Testis (tissue), 3 donors: ENCODE results near the gene PGF. TPM values are rescaled to one million over a fixed set of nuclear protein-coding genes. Genes with fewer than 3 reads are reported as not detected.

Source experiments
- DNase-seq: peaks from one replicate; pipeline ENCODE4 v3.0.0-alpha.2; 2019
- H3K27ac ChIP-seq, 2 donors: fragments of 200-600 bp; sonication (generic); one replicate each; pipeline ENCODE4 v1.5.1; 2019
- H3K27me3 ChIP-seq: fragments of 200-600 bp; sonication (generic); one replicate; pipeline ENCODE4 v1.5.1; 2019
- H3K36me3 ChIP-seq: fragments of 200-600 bp; sonication (generic); one replicate; pipeline ENCODE4 v1.5.1; 2017; ENCODE audit warnings: low read depth; ENCODE audit errors: missing control alignments
- H3K4me1 ChIP-seq: fragments of 200-600 bp; sonication (generic); one replicate; pipeline ENCODE4 v1.5.1; 2019
- H3K4me3 ChIP-seq, 2 donors: fragments of 200-600 bp; sonication (generic); one replicate each; pipeline ENCODE4 v1.5.1; 2017 to 2019
- H3K9me3 ChIP-seq: fragments of 200-600 bp; sonication (generic); one replicate; pipeline ENCODE4 v1.5.1; 2017
- CTCF ChIP-seq, 3 experiments: fragments of 450-650 bp in 2 of 3; fragments of 200-600 bp in 1 of 3; sonication (generic) in 1 of 3; IDR thresholded peaks; one replicate each; pipeline ENCODE4 v1.5.1; 2016 to 2019; ENCODE audit warnings: antibody characterized with exemption in 3 of 3, mild to moderate bottlenecking in 2 of 3, moderate library complexity in 1 of 3
- POLR2A ChIP-seq: fragments of 450-650 bp; IDR thresholded peaks from one replicate; pipeline ENCODE4 v1.6.1; 2017; ENCODE audit warnings: antibody characterized with exemption, mild to moderate bottlenecking, moderate library complexity
- WGBS, 2 donors: methylation state at CpG; one replicate each; pipeline ENCODE4 v1.1.5; 2018; 5-methylcytosine and 5-hydroxymethylcytosine counted together
- intact Hi-C: fragments of 100-400 bp; cut with DNase I; formaldehyde crosslinking; loops from one replicate; pipeline ENCODE4 v1.15.1; 2023; ENCODE audit warnings: low total_unique reads
- polyA plus RNA-seq: library from polyadenylated mRNA; stranded (reverse); fragments of 350-450 nt; fragmentation: Illumina TruSeq; extraction: RNeasy Lipid Tissue Mini Kit (QIAGEN cat#74804); gene quantifications from one replicate; pipeline ENCODE4 v1.2.3, GENCODE V29; 2014; ENCODE audit warnings: low read depth, low replicate concordance; ENCODE audit not compliant: insufficient read depth
- total RNA-seq, 2 donors: library from RNA; depleted of rRNA; stranded (reverse); fragments of >200 nt; gene quantifications; one replicate each; pipeline ENCODE4 v1.2.3, GENCODE V29; 2016

Gene PGF
- total and polyA plus RNA-seq, 3 donors from 2014 or later: 5.4 to 11.5 (median 6.5) TPM

GRCh38 chr14:74909501-74909900 lies 45.9 kb downstream of the PGF start:
- no peaks in the 10 kb centered on the region for H3K36me3 ChIP-seq

GRCh38 chr14:74908861-74909341 lies 46.5 kb downstream of the PGF start:
- WGBS, 2 donors: 67 to 68% methylated on average over 8 to 9 of the region's 9 CpGs
- intact Hi-C loops: no loop called here
- DNase-seq: no peak

More at GRCh38 chr14:74909501-74909900, 45.9 kb downstream of the PGF start:
- Histone ChIP-seq H3K27me3 (no peaks in the 10 kb centered on the region), H3K27ac (no peak overlapping the region), H3K9me3 (no peaks in the 10 kb centered on the region), H3K4me3 (no peak overlapping the region), H3K4me1 (peaks cover 7% of the 10 kb centered on the region)
- no peak for DNase-seq
- 90 to 93% methylated on average over 4 to 14 of the region's 14 CpGs for WGBS, 2 donors
- TF ChIP-seq CTCF (IDR thresholded peaks at IDR 0.05) (no peak), POLR2A (no peak)
- intact Hi-C loops: no loop called here

DNA sequence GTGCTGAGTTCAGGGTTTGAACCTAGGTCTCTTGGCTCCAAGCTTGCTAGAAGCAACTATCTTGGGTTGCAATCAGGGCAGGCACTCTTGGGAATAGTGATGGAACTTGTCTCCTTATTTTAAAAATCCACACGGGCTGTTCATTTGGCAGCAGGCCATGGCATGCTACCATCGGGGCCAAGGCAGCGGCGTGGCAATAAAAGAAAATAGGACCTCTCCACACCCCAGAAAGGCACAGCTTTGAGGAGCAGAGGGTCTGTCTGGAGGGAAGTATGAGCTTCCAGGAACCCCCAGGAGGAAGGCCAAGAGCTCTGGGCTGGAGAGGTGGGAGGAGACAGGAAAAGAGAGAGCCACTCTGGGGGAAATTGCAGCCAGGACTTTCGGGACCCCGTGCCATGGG lies 47.7 kb downstream of the PGF start:
- intact Hi-C loops: no loop called here
- H3K27me3 ChIP-seq: no peaks in the 10 kb centered on the region
- no peak for TF ChIP-seq CTCF (IDR thresholded peaks at IDR 0.05)
- TF ChIP-seq POLR2A: no peak
- H3K27ac ChIP-seq: no peak overlapping the region
- no peaks in the 10 kb centered on the region for H3K36me3 ChIP-seq
- no peak overlapping the region for H3K4me3 ChIP-seq
- no peaks in the 10 kb centered on the region for H3K9me3 ChIP-seq
- WGBS, 2 donors: 48 to 49% methylated on average over 6 of the region's 6 CpGs
- no peak for DNase-seq
- peaks cover 7% of the 10 kb centered on the region for H3K4me1 ChIP-seq

More at GRCh38 chr14:74908861-74909341, 46.5 kb downstream of the PGF start:
- H3K4me1 ChIP-seq: peaks cover 7% of the 10 kb centered on the region
- H3K27me3 ChIP-seq: no peaks in the 10 kb centered on the region
- TF ChIP-seq CTCF (IDR thresholded peaks at IDR 0.05): no peak
- no peaks in the 10 kb centered on the region for H3K9me3 ChIP-seq
- H3K36me3 ChIP-seq: no peaks in the 10 kb centered on the region
- H3K27ac ChIP-seq: no peak overlapping the region
- H3K4me3 ChIP-seq: no peak overlapping the region

DNA sequence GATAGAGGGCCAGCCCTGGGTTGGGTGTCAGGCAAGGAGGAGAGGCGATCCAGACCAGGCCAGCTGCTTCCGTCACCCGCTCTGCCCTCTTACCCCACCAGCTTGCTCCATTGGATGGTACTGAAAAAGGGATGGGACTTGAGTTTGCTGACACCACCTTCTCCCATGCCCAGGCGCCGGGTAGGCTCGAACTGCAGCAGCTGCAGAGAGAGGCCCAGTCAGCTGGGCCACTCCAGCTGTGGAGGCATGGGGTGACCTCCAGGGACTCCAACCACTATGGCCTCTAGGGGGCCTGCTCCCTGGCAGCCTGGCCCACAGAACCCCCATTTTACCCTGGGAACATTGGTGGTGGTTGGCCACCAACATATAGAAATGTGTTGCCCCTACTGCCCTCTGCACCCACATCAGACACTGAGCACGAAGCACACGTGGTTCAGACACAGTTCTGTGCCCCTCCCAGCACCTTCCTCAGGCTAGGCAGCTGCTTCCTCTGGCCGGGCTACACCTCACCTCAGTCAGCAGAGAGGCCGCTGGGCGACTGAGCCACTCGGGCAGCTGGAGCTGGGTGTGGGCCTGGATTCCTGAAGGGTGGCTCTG lies 48.4 kb downstream of the PGF start:
- intact Hi-C loops: no loop called here
- no peak for DNase-seq
- H3K36me3 ChIP-seq: no peaks in the 10 kb centered on the region
- peaks cover 7% of the 10 kb centered on the region for H3K4me1 ChIP-seq
- WGBS, 2 donors: 89 to 90% methylated on average over 4 to 12 of the region's 12 CpGs
- H3K27ac ChIP-seq: no peak overlapping the region
- TF ChIP-seq CTCF (IDR thresholded peaks at IDR 0.05) (peak in 1 of 3 experiments; percentile 10), POLR2A (no peak)
- H3K9me3 ChIP-seq: no peaks in the 10 kb centered on the region
- H3K27me3 ChIP-seq: no peaks in the 10 kb centered on the region
- no peak overlapping the region for H3K4me3 ChIP-seq

- H3K27ac ChIP-seq: no peak overlapping the region
- TF ChIP-seq POLR2A (no peak), CTCF (IDR thresholded peaks at IDR 0.05) (peak; percentile 87 to 91 (median 91))
- H3K4me1 ChIP-seq: peaks cover 7% of the 10 kb centered on the region
- no peaks in the 10 kb centered on the region for H3K9me3 ChIP-seq
- no peaks in the 10 kb centered on the region for H3K36me3 ChIP-seq
- H3K27me3 ChIP-seq: no peaks in the 10 kb centered on the region
- no peak overlapping the region for H3K4me3 ChIP-seq
- WGBS, 2 donors: 52 to 59% methylated on average over 6 to 14 of the region's 14 CpGs
- intact Hi-C loops: no loop called here
- peak; percentile 80 for DNase-seq
Observed at GRCh38 chr14:74905595-74906142, 49.7 kb downstream of the PGF start.
